Measurements from ENCODE around the gene SDCCAG8.

- TF ChIP-seq CTCF (IDR thresholded peaks at IDR 0.05 in 8 of 11, conservative IDR thresholded peaks at IDR 0.05 in 3 of 11) (no peak), POLR2AphosphoS5 (IDR thresholded peaks at IDR 0.05) (no peak)
These were observed 182.3 kb downstream of the SDCCAG8 start for GRCh38 chr1:243438146-243438545.

Measured in spleen (tissue), 7 donors.